MV-4-11 (cell line): ENCODE data around the gene SLC50A1.

Experiments
- DNase-seq: peaks from one replicate; lab custom pipeline; 2025; lab: John Stamatoyannopoulos, UW

Gene SLC50A1

GRCh38 chr1:155170101-155170785, 34.6 kb downstream of the SLC50A1 start:
- no peak for DNase-seq

- no peak for DNase-seq
Measured at GRCh38 chr1:155170806-155171205, 35.2 kb downstream of the SLC50A1 start.

GRCh38 chr1:155171836-155172731, 36.4 kb downstream of the SLC50A1 start:
- DNase-seq: no peak

- peak; percentile 95 for DNase-seq
Measured at GRCh38 chr1:155172732-155173477, 37.3 kb downstream of the SLC50A1 start, which contains the start of gene KRTCAP2. KRTCAP2 (minus strand) TSS chr1:155173304; CDS start chr1:155173224, 80 bp downstream.

GRCh38 chr1:155173478-155174323, 38.0 kb downstream of the SLC50A1 start, which contains the start of gene TRIM46:
TRIM46 (plus strand) TSS chr1:155173849; CDS start chr1:155173967, 118 bp downstream.
- DNase-seq: no peak

GRCh38 chr1:155174324-155175280, 39.0 kb downstream of the SLC50A1 start:
- no peak for DNase-seq

GRCh38 chr1:155175281-155175926, 39.8 kb downstream of the SLC50A1 start:
- DNase-seq: no peak

- DNase-seq: peak; percentile 23
Measured at GRCh38 chr1:155175927-155176371, 40.3 kb downstream of the SLC50A1 start.

GRCh38 chr1:155176544-155177071, 41.0 kb downstream of the SLC50A1 start:
- peak; percentile 63 for DNase-seq

- DNase-seq: no peak
Measured at GRCh38 chr1:155177192-155177917, 41.7 kb downstream of the SLC50A1 start.

GRCh38 chr1:155177918-155178281, 42.2 kb downstream of the SLC50A1 start:
- DNase-seq: no peak

GRCh38 chr1:155178441-155179111, 42.9 kb downstream of the SLC50A1 start:
- DNase-seq: peak; percentile 89

- no peak for DNase-seq
Measured at GRCh38 chr1:155179112-155180031, 43.7 kb downstream of the SLC50A1 start.

GRCh38 chr1:155181371-155182051, 45.9 kb downstream of the SLC50A1 start:
- DNase-seq: no peak

- DNase-seq: no peak
Measured at GRCh38 chr1:155182052-155182550, 46.4 kb downstream of the SLC50A1 start.

- DNase-seq: no peak
Measured at GRCh38 chr1:155183775-155184221, 48.1 kb downstream of the SLC50A1 start.
